ENCODE results near the gene SERPINB2.
"Not testable (repeated sequence)": the region's sequence is repeated elsewhere in the genome, so short reads cannot be mapped to it uniquely, and the experiment has no call there.

Gene SERPINB2

DNA sequence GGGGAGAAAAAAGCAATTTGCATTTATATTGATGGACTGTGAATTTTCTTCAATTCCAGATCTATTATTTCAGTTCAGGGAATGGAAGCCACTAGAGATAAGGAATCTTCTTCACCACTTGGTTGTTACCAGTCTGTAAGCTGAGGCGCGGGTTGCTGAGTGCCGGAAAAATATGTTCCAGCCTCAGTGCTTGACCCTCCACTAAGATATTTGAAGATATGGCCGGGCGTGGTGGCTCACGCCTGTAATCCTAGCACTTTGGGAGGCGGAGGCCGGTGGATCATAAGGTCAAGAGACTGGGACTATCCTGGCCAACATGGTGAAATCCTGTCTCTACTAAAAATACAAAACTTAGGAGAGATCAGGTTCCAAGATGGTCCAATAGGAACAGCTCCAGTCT lies 52.5 kb downstream of the SERPINB2 start:
- no peak for DNase-seq

DNA sequence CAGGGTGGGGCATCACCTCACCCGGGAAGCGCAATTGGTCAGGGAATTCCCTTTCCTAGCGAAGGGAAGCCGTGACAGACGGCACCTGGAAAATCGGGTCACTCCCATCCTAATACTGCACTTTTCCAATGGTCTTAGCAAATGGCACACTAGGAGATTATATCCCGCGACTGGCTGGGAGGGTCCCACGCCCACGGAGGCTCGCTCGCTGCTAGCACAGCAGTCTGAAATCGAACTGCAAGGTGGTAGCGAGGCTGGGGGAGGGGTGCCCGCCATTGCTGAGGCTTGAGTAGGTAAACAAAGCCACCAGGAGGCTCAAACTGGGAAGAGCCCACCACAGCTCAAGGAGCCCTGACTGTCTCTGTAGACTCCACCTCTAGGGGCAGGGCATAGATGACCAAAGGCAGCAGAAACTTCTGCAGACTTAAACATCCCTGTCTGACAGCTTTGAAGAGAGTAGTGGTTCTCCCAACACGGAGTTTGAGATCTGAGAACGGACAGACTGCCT lies 53.1 kb downstream of the SERPINB2 start:
- DNase-seq: not testable (repeated sequence)

DNA sequence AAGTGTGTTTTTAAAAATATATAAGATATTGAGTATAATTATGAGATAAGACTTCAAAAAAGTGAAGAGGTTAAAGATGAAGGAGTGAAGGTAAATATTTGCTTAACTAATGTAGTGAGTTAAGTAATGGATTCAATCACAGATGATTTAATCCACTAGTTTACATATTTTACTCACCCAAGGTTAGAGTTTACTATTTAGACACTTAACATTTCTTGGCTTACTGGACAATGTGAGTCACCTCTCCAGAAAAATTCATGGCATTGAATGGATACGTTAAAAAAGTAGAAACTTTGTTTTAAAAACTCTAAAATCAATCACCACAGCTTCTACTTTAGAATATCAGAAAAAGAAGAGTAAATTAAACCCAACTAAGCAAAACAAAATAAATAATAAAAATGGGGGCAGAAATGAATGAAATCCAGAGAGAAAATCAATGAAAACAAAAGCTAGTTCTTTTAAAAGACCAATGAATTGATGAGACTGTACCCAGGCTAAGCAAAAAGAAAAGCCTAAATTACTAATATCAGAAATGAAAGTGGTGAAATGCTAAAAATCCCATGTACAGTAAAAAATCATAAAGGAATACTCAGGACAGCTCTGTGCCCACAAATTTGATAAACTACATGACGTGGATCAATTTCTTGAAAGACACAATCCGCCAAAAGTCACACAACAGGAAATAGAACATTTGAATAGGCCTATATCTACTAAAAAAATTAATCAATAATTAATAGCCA lies 59.7 kb downstream of the SERPINB2 start:
- no peak for DNase-seq

DNA sequence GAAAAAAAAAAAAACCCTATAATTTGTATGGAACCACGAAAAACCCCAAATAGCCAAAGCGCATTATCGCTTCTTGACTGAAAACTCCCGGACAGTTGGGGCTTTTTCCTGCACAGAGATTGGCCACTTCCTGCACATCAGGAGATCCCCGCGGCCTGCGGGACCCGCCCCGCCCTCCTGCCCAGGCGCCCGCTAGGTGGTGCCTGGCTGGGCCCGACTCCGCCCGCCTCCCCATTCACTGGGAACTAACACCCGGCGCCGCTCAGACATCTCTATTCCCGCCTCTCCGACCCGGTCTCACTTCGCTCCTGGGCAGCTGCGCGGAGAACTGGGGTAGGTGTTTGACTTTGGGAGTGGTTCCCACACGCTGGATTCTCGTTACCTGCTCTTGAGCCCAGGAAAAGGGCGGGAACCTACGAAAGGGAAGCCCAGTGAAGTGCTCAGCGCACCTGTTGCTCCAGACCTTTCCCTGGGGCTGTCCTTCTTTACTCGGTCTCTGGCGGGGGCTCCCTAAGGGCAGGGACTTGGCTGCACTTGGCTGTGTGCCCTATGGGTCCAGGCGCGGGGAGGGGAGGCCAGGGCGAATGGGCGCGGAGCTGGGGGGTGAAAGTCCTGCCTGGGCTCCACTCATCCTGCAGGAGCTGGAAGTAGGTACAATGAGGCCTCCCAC lies 61.7 kb downstream of the SERPINB2 start, which contains the start of gene HMSD:
Gene HMSD (plus strand): TSS at position 234 of the 670 bp plus-strand sequence. CDS start 4,155 bp downstream, outside the sequence.
- DNase-seq: no peak

DNA sequence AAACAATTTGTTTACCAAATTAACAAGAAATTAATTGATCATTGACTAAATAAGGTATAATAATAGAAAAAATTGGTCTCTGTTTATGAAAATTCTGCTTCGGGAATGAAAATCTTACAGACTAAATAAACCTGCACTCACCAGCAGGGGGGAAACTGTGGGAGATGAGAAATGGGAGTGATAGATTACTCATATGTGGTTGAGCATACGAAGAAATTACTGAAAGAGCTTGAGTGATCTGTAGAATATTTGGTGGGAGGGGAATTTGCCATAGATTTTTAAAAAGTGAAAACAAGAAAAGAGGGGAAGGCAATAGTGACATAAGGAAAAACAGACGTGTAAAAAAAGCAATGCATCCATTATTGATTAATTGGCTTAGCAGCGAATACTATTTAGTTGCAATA lies 63.8 kb downstream of the SERPINB2 start:
- peak; percentile 29 to 40 for DNase-seq
